ENCODE measurements around the gene LRRC4C.

Gene LRRC4C

DNA sequence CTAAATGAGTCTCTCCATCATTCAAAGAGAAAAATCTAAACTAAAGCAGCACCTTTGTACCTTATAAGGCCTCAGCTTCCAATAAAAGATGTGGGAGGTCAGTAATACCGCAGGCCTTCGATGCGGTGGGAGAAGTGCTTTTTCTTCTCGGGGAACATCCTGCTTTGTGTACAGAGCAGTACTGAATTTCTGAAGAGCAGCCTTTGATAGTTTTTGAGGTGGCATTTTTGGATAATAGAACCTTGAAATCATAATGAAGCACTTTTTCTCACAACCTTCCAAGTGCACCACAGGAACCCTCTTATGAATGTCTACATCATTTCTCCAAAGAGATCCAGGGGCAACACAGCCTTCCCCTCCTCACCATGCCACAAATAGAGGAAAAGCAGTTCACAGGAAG is 39.6 kb downstream of the LRRC4C start:
- H3K27ac ChIP-seq = no peak overlapping the region
- TF ChIP-seq, protein P1, sequence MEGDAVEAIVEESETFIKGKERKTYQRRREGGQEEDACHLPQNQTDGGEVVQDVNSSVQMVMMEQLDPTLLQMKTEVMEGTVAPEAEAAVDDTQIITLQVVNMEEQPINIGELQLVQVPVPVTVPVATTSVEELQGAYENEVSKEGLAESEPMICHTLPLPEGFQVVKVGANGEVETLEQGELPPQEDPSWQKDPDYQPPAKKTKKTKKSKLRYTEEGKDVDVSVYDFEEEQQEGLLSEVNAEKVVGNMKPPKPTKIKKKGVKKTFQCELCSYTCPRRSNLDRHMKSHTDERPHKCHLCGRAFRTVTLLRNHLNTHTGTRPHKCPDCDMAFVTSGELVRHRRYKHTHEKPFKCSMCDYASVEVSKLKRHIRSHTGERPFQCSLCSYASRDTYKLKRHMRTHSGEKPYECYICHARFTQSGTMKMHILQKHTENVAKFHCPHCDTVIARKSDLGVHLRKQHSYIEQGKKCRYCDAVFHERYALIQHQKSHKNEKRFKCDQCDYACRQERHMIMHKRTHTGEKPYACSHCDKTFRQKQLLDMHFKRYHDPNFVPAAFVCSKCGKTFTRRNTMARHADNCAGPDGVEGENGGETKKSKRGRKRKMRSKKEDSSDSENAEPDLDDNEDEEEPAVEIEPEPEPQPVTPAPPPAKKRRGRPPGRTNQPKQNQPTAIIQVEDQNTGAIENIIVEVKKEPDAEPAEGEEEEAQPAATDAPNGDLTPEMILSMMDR (IDR thresholded peaks at IDR 0.05) = no peak
- no peak for TF ChIP-seq ZFX (IDR thresholded peaks at IDR 0.05; ENCODE audit: borderline replicate concordance)

DNA sequence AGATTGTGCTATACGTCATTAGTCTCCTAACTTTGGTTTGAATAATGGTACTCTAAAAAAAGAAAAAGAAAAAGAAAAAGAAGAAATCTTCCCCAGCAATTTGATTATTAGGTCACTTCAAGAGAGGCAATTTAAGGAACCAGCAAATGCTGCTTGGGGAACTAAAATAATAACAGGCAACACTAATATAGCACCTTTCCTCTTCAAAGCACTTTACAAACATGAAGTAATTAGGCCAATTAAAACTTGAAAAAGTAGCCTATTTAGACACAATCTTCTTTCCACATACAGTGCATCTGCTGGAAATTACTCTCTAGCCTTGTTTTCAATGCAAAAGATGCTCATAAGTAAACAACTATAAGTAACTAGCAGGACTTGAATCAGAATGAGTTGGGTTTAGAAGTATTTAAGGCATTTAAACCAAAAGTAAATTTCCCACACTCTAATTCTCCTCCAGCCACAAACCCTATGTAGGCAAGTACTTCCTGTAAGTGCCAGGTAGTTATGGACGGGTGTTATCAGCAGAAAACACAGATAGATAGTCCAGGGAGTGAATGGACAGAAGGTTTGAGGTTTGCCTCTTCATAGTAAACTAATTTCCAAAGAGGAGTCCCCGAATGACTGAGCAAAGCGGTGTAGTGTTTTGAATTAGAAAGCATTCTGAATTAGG is 44.5 kb downstream of the LRRC4C start:
- TF ChIP-seq ZFX (IDR thresholded peaks at IDR 0.05; ENCODE audit: borderline replicate concordance) = no peak
- TF ChIP-seq, protein P1 (IDR thresholded peaks at IDR 0.05) = no peak
- H3K27ac ChIP-seq = no peak overlapping the region

DNA sequence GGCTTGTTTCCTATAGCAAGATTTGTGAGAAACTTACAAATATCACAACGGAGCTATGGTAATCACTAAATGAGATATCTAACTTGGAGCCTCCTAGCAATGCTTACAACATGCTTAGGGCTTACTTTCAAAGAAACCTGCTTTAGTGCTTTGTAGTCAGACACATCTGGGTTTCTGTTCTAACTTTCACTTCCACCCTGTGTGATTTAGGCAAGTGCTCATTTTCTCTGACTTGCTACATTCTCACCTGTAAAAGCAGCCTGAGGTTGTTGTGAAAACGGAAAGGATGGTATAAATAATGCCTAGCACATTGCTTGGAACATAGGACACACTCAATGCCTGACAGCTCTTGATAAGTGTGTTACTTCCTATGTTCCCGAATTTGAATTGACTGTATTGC is 45.6 kb downstream of the LRRC4C start:
- no peak for TF ChIP-seq ZFX (IDR thresholded peaks at IDR 0.05; ENCODE audit: borderline replicate concordance)
- TF ChIP-seq, protein P1 (IDR thresholded peaks at IDR 0.05) = no peak
- H3K27ac ChIP-seq = no peak overlapping the region

DNA sequence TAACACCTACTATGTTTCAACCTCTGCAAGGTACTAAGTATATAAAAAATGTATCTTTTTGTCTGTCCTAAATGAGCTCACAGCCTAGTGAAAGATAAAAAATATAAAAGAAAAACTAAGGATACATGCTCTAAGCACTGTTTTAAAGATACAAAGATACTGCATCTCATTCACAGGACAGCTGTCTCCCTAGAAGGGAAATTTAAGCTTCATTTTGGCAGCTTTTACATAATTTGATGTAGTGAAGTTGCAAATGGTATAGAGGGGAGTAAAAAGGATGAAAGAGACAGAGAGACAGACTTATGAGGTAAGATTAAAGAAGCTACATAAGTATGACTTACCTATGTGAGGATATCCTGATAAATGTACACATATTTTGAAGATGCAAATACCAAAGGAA is 53.6 kb downstream of the LRRC4C start:
- peak overlapping the region; percentile 93 for H3K27ac ChIP-seq
- TF ChIP-seq ZFX (IDR thresholded peaks at IDR 0.05; ENCODE audit: borderline replicate concordance) = no peak
- TF ChIP-seq, protein P1 (IDR thresholded peaks at IDR 0.05) = no peak

DNA sequence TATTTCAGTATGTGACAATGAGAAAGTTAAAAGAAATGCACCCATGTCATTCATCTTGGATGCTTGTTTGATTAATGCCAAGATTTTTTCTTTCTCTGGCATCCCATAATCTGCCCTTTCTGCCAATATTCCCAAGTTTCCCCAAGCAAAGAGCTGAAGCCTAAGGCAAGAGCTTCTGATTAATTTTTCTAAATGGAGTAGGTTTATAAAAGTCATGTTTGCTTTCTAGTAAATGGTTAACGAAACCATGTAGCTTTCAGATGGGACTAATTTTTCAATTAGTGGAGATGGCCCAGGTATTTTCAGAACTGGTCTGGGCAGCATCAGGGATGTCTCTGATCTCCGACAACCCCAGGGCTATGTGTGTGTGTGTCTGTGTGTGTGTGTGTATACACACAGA is 55.3 kb downstream of the LRRC4C start:
- TF ChIP-seq, protein P1 (IDR thresholded peaks at IDR 0.05) = no peak
- TF ChIP-seq ZFX (IDR thresholded peaks at IDR 0.05; ENCODE audit: borderline replicate concordance) = no peak
- peak overlapping the region; percentile 93 for H3K27ac ChIP-seq

DNA sequence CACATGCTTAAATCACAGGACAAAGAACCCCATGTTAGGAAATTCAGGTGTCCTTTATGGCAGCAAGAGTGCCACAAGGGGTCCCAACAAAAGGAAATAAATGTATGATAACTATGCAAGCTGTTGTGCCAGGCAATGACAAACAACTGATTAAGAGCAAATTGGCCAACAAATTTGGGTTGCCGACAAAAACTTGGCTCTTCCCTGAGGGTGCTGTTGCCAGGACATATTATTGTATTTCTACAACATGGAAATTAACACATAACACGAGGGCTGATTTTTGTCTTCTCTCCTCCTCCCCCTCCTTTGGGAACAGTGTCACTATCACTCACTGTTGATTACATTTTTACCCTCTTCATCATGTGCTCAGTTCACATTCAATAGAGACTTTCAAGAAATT is 56.0 kb downstream of the LRRC4C start:
- H3K27ac ChIP-seq = peak overlapping the region; percentile 93
- TF ChIP-seq, protein P1 (IDR thresholded peaks at IDR 0.05) = no peak
- TF ChIP-seq ZFX (IDR thresholded peaks at IDR 0.05; ENCODE audit: borderline replicate concordance) = no peak

DNA sequence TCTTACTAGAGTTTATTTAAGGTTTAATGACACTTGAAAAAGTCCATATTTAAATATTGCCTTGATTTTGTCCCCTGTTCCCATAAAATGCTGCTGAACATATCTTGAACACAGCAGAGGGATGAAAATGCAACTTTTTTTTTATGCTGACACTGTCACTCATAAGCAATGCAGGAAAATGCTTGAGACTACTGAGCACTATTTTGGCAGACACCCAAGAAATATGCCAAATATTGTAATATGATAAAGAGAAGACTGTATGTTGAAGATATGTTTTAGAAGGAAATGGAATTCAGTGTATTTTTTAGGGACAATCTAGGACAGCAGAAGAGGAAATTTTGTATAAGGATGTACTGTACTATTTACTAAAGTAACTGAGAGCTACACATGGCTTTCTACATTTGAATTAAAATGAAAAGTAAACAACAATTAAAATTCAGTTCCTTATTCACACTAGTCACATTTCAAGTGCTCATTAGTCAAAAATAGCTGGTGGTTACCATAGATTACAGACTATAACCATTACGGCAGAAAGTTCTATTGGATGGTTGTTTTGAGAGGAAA is 58.6 kb downstream of the LRRC4C start:
- H3K27ac ChIP-seq = peak overlapping the region; percentile 93
- no peak for TF ChIP-seq ZFX (IDR thresholded peaks at IDR 0.05; ENCODE audit: borderline replicate concordance)
- TF ChIP-seq, protein P1 (IDR thresholded peaks at IDR 0.05) = no peak

Data from 22Rv1 (cell line).